HG02571 (cell line): ENCODE results near the gene GAN.
"Not testable (repeated sequence)": the region's sequence is repeated elsewhere in the genome, so short reads cannot be mapped to it uniquely, and the experiment has no call there.

ENCODE experiments used
- ATAC-seq: cut with Tn5 transposase; IDR thresholded peaks from one replicate; pipeline ENCODE4 v1.9.1; 2021; ENCODE audit warnings: mild to moderate bottlenecking, moderate library complexity; ENCODE audit not compliant: unreplicated experiment

The GAN gene

DNA sequence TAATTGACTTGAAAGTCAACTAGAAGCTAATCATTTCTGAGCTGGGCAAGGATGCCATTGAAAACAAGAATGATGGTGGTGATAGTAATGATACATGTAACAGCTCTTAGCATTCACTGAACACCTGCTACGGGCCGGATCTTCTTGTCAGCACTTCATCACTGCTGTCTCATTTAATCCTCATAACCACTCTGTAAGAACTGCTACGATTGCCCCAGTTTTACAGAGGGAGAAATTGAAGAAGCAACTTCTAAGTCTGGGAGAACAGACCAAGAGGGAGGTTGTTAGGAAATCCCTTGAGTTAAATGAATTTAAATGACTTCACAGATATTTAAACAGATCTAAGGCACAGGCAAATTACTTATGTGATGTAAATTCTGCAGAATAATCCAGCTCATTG is 7.0 kb upstream of the GAN start:
- ATAC-seq: no peak

DNA sequence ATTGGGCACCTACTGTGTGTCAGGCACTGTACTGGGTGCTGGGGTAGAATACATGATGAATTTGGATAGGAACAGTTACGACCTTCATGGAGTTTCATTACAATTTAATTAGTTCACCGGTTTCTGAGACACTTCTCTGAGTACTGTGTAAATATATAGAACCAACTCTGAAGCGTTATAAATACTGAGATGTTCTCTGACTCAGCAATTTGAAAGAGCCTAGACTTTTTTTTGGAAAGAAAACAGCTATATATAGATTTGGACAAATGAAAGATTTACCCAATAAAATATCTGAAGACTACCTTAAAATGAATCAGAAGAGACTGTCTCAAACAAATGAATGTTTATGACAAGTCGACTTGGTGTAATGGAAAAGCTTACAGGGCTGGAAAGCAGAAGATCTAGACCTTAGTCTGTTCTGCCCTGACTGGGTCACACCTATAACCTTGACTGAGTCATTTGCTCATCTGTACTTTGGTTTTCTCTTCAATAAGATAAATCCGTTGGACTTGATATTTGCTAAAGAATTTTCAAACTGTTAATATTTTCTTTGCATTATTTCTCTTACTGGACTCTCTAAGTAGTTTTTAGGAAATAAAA is 4.6 kb upstream of the GAN start:
- ATAC-seq: no peak

DNA sequence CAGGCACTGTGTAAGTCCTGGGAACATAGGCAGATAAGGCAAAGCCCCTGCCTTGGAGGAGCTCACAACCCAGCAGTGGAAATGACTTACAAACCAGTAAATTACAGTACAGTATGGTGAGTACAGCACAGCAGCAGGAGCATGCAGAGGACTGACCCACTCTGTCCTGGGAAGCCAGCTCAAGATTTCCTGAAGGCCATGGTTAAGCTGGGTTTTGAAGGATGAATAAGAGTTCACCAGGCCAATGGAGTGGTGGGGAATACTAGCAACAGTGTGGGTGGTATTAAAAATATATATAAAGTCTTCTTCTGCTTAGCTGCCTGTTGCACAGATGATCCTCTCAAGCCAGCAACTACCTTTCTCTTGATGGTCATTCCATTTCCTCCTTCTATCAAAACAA is 3.0 kb upstream of the GAN start:
- ATAC-seq: no peak

DNA sequence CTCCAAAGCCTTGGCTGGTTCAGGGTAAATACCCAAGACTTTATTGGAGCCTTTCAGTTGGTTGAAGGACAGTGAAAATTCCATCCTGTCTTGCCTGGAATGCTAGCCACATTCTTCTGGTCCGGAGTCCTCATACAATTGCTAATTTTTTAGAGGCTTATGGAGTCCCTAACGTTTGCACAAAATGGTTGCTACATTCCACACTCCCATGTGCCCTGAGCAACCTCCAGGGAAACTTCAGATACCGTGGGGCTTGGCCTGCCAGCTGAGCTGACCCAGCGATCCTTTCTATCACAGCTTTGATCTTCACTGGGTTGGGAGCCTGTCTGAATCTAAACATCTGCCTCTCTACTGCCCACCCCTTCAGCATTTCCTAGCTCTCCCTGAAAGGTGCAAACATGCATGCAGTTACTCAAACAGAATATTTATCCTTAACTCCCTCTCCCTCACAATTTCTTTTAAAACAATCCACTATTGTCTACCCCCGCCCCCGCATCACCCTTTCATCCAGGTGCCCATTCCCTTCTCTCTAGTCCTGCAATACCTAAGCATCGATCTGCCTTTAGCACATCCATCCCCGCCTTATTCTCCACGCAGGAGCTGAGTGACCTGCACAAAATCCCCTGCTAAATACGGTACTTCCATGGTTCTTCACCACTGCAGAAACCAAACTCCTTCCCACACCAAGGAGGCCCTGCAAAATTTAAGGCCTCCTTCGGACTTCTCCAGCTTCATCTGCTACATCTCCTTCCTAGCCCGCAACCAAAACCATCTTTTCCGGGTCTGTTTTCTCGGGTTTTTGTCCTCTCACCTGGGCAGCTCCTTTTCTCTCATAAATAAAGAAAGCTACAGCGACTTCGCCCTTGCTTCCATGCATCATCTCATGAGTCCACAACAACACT is 810 bp upstream of the GAN start:
- ATAC-seq: peak; percentile 1

DNA sequence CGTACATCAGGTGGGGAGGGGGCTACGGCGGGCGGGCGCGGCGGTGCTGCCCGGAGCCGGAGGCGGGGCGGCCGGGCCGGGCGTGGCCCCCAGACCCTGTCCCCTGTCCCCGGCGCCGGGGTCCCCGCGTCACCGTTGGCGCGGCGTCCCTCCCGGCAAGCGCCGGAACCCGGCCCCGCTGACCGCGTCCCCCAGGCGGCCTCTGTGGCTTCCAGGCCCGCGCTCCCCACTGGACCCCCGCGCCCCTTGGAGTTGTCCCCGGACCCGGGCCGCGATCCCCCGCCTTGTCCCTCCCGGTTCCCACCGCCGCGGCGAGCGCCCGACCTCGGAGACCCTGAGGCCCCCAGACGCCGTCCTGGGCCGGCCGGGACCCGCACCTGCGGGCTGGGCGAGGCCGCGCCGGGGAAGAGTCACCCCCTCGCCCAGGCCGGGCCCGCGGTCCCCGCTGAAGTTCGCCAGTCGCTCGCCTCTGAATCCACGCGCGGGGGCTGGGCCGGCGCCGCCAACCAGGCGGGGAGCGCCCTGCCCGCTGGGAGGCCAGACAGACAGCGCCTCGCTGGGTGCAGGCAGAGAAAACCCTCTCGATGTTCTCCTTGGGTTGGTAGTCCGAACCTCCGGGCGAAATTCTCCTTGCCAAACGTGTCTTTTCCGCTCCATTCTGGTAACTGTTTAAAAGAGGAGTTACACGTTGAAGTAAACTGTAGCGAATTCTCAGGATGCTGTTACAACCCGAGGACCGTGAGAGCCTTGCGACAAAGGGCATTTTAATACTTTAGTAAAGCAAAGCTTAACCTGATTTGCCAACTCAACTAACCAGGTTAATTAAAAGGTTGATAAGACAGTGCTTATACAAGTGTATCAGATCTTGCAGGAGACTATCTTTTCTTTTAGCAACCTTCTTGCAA is 761 bp downstream of the GAN start:
- peak; percentile 37 for ATAC-seq

DNA sequence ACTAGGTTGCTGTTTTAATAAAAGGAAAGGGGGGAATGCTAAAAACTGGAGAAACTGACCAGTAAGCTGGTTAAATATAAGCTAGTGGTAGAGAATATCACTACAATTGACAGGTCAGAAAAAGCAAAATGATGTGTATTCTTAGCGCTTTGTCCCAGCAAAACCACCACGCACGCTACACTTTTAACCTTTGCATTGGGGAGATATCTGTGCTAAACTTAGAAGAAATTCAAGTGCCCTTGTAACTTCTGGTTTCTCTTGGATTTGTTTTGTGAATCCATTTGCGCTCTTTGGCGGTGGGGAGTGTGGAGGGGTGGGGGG is 1.4 kb downstream of the GAN start:
- ATAC-seq: no peak

DNA sequence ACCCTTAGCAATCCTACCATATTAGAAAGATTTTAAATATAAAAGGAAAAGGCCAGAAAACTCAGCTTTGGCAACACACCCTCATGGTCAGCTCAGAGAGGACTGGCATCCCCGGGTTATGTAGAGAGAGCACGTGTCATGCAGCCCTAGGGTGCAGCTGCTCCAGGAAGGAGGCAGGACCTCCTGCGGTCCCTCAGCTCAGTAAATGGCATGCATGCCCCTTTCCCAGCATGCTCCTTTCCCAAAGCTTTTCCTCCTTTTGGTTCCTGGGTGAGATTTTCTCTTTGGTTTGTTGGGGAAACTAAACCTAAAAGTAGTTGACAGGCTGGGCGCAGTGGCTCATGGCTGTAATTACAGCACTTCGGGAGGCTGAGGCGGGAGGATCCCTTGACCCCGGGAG is 3.9 kb downstream of the GAN start:
- no peak for ATAC-seq

DNA sequence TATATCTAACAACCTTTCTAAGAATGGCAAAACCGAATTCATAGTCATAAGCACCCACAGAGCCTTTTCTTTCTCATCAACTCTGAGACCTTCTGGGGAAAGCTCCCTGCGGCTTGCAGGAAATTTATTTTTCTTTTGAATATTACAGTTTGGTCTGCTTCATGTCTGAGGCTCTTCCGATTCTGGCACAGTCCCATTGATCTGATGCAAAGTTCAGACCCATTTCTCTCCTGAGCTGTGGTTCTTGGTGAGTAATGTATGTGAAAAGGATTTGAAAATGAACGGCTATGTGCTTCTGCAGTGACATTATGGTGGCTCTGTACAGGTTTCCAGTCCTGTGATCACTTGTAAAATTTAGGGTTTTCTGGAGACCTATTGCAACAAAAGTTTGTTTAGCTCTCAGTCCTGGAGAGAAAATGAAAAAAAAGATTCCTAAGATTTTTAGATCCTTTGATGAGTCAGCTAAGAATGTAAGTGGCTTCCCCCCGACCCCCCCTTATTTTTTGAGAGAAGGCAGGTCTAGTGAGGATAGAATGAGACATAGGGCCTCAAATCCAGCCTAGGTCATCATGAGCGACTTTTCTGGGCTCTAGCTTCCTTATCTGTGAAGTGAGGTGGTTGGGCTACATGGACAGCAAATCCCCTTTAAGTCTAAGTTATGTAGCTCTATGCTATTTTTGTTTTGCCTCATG is 4.6 kb downstream of the GAN start:
- ATAC-seq: no peak

DNA sequence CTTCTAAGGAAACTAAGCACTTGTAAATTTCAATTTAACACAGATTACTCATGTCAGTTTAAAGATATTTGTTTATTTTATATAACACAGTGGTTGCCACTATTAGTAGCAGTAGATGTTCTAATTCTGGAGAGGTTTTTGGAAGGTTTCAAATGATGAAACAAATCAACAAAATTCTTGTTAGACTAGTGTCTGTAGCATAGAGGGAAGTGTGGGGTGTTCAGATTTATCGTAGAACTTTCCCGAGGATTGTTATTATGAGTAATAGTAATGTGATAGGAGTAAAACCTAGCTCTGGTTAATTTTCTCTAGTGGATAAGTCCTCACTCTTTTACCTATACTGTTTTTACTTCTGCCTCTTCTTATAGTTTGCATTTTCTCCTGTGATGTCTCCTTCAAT is 6.3 kb downstream of the GAN start:
- ATAC-seq: no peak

DNA sequence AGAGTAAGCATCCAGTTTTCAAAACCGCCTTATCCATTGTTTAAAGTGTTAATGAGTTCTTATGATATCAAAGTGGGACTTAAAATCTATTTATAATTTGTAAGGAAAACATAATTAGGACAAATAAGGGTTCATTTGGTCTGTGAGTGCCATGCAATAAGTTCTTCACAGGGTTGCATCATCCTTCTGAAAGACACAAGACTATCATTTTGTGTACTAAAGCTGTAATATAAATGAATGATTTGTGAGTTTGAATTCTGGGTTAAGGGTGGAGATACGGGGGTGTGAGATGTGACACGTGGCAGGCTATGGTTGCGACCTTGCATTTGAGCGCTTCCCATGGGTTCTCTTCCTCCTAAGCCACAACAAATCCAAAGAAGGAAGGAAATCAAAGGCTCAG is 6.8 kb downstream of the GAN start:
- no peak for ATAC-seq

DNA sequence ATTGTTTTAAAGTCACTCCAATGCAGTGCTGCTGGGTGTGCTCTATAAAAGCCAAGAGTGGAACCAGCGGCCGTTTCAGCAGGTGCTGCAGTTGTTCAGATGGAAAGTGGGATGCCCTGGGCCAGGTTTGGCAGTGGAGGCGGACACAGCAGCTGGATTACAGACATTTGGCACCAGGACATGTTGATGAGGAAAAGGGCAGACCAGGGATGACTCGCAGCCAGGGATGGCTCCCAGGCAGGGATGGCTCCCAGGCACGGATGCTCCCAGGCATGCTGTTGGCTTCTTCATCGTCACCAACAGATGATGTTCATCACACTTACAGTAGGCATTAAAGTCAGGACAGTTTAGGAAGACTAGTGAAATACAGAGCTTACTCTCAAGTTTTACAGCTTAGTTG is 10.0 kb downstream of the GAN start:
- ATAC-seq: no peak

DNA sequence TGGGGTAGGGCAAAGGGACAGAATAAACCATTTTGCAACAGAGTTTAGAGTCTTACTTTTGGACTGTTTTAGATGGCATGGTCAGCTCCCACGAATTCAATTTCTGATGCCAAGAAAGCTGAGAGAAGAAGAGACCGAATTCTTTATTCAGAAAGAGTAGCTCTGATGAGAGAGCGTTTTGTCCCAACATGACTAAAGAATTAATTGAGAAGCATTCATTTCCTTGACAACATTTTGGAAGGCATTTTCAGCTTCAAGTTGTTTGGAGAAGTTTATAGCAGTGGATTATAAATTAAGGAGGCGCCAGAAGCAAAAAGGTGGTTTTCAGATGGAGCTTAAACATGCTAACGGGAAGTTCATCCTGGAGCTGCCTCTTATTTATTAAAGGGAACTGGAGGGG is 12.2 kb downstream of the GAN start:
- ATAC-seq: no peak

DNA sequence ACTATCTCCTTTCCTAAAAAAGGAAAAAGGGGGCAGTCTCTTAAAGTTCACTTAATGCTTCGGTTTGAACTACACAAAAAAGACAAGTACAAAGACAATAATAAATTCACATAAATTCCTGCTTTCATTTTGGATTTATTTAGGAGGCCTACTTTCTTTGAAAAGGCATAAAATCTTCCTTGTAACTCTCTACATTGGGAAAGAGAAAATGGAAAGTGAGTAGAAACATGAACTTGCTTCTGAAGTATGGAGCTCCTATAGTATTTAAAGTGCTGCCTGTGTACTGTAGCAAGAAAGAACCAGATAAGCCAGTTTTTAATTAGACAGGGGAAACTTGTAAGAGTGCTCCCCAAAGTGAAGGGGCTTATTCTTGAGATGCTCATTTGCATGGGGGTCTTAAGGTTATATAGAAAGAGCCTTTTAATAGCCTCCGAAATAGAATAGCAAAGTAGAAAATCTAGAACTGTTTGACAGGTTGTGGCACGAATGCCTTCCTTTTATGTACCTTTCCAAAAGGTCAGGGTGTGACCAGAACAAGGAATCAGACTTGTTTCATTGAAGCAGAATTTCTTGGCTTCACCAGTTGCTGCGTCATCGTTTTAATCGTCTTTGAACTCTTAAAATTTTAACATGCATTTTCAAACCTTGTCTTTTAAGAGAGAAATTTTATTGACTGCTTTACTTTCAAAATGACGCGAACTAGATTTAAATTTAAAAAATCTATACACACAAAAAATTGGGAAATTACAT is 12.9 kb downstream of the GAN start:
- ATAC-seq: no peak

DNA sequence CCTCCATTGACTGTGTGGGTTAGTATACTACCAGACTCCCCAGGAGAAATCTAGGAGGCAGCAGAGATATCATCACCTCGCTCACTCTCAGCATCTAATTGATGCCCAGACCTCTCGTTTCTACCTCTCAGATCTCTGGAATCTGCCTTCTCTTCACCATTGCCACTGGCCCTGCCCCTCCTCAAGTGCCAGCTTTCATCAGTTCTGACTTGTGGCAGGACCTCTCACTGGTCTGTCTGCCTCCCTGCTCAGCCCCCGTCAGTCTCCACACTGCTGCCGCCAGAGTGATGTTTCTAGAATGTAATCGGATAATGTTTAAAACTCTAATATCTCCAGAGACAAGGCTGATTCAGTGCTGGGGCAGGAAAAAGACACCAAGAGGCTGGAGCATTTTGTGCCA is 15.2 kb downstream of the GAN start:
- no peak for ATAC-seq

DNA sequence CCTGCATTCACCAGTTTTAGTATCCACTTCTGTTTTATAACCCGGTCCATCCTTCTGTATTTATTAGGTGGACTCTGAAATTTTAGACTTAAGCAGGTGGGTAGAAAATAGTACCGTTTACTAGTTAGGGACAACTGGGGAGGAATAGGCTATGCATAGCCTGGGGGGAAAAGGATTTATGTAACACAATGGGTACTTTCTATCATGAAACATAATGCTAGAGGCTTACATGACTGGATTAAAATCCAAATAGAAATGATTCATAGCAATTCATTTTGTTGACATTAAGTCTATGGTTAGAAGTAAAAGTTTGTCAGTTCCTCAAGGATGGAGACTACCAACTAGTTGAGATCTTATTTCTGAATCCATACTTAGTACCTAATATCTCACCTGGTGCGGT is 18.6 kb downstream of the GAN start:
- no peak for ATAC-seq

DNA sequence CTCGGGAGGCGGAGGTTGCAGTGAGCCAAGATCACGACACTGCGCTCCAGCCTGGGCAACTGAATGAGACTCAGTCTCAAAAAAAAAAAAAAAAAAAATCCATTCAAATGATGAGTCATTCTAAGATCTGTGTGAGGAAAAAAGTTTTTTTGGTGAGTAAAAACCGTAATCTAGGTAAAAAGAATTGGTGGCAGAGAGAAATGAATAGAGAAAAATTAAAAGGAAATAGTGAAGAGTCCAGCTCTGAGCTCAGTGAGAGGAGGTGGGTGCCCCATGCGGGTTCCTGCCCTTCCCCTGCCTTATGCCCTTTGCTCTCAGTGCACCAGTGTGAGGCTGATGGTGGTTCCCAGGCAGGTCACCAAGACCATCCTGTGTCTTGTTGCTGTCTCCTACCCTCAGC is 20.9 kb downstream of the GAN start:
- no peak for ATAC-seq

DNA sequence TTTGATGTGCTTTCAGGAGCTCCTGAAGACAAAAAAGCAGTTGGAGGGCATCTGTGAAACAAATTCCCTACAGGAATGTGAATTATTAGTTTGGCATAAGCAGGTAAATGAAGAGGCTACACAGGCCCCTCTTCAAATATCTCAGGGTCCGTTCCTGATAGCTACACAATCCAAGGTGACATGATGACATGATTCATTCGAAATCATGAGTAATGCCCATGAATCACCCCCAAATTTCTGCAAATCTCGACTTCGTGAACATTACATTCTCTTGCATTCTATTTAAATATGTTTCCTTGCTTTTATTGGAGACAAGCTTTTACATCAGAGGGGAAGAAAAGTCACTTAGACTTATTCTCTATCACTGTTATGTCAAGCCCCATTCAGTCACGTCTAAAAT is 22.3 kb downstream of the GAN start:
- ATAC-seq: no peak

DNA sequence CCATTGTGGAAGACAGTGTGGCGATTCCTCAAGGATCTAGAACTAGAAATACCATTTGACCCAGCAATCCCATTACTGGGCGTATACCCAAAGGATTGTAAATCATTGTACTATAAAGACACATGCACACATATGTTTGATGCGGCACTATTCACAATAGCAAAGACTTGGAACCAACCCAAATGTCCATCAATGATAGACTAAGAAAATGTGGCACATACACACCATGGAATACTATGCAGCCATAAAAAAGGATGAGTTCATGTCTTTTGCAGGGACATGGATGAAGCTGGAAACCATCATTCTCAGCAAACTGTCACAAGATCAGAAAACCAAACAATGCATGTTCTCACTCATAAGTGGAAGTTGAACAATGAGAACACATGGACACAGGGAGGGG is 30.4 kb downstream of the GAN start:
- ATAC-seq: not testable (repeated sequence)

DNA sequence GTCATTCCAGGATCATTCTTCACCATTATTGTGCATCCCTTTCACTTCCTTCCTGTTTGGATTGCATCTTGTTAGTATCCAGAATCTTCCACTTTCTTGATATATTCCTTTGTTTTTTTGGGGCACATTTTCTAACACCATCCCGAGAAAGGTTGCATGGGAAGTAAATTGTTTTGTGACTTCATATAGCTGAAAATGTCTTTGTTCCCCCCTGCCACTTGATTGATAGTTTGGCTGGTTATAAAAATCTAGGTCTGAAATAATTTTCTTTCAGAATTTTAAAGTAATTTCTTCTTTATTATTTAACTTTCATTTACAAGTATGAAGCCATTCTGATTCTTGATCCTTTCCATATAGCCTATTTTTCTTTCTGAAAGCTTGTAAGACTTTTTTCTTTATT is 32.7 kb downstream of the GAN start:
- ATAC-seq: no peak

DNA sequence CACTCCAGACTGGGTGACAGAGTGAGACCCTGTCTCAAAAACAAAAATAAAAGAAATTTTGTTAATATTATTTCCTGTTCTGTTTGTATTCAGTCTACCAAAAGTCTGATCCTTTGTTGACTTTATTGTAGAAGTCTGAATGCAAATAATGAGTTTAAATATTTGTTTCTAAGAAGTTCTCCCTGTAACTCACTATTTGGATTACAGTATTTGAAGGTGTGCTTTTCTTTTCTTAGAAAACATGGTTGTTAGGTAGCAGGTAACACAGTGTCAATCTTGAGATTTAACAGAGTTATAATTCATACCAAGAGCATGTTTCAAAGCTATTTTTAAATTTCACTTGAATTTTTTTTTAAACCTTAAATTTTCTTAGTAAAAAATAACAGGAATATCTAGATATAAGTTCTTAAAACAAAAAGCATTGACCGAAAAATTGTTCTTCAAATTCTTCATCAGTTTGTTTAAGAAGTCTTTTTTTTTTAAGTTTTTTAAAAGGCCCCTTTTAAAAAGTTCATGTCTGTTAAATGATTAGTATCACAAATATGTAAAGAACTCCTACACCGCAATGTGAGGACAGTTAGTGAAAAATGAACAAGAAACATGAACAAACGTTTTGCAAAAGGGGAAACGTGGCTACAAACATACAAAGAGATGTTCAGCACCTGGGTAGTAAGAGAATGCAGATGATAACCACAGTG is 35.0 kb downstream of the GAN start:
- ATAC-seq: no peak
